Measurements from ENCODE around the gene CYP19A1.

- TF ChIP-seq, protein P1, sequence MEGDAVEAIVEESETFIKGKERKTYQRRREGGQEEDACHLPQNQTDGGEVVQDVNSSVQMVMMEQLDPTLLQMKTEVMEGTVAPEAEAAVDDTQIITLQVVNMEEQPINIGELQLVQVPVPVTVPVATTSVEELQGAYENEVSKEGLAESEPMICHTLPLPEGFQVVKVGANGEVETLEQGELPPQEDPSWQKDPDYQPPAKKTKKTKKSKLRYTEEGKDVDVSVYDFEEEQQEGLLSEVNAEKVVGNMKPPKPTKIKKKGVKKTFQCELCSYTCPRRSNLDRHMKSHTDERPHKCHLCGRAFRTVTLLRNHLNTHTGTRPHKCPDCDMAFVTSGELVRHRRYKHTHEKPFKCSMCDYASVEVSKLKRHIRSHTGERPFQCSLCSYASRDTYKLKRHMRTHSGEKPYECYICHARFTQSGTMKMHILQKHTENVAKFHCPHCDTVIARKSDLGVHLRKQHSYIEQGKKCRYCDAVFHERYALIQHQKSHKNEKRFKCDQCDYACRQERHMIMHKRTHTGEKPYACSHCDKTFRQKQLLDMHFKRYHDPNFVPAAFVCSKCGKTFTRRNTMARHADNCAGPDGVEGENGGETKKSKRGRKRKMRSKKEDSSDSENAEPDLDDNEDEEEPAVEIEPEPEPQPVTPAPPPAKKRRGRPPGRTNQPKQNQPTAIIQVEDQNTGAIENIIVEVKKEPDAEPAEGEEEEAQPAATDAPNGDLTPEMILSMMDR (conservative IDR thresholded peaks at IDR 0.05): no peak
- no peak for TF ChIP-seq EZH2 (IDR thresholded peaks at IDR 0.05; ENCODE audit: low read depth)
These were observed 30.6 kb downstream of the CYP19A1 start for GRCh38 chr15:51307811-51308210.

All from PC-9 (cell line).